ENCODE data around the gene PCDH20. TPM values are rescaled to one million over a fixed set of nuclear protein-coding genes. Genes with fewer than 3 reads are reported as not detected.

Gene PCDH20
- total RNA-seq, 1 donor from 2014 or later = 6.3 TPM

DNA sequence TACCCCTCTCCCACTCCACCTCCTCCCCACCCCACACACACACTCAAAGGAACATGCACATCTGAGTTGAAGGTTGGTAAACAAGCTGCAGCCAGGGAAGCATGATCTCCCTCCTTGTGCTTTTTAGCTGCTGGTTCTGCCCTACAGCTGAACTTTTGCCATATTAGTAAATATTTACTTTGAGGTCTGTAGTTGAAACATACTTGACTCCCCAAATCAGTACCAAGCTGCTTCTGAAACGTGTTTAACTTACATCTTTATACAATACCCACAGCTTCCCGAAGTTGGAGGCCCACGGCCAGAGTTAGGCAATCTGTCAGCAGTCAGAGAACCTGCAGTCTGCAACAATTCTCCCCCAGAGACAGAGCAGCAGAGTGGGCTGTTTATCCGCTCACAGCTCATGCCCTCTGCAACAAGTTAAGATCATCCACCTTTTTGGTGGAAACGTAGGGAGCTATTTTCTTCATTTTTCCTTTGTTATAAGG, 1.5 kb upstream of the PCDH20 start:
- Histone ChIP-seq H3K36me3 (no peaks in the 10 kb centered on the region), H3K9me3 (no peaks in the 10 kb centered on the region), H3K4me3 (no peak overlapping the region), H3K27me3 (peaks cover 6% of the 10 kb centered on the region), H3K4me1 (no peaks in the 10 kb centered on the region), H3K27ac (no peak overlapping the region)
- intact Hi-C loops (cut with DNase I) = no loop called here
- DNase-seq = peak; percentile 49
- no peak for ATAC-seq
- TF ChIP-seq CTCF (IDR thresholded peaks at IDR 0.05) = no peak

DNA sequence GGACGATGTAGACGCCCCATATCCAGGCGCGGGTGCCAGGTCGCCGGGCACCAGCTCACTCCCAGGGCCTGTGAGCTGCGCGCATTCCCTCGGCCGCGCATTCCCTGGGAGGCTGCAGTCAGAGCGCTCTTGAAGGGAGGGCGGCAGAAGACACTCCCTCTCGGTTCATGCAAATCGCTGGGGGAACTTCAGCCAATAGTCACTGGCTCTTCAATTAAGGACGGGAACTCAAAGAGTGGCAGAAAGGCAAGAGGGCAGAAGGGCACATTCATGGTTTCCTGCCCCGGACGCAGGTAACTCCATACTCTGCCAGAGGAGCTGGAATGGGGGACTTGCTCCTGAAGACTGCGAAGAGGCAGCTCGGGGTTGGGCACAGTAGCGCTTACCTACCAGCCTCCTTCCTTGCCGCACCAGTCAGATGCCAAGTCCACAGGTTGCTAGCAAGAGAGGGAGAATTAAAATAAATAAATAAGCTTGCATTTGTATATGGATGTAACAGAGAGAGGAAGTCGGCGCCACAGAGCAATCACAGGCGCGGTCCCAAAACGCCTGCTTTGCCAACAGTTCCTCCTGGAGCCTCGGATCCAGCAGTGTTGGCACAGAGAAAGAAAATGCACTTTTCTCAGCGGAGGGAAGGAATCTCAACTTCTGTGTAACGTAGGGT, 459 bp downstream of the PCDH20 start:
- Histone ChIP-seq H3K36me3 (no peaks in the 10 kb centered on the region), H3K27ac (peak overlapping the region; percentile 53), H3K9me3 (no peaks in the 10 kb centered on the region), H3K27me3 (peaks cover 6% of the 10 kb centered on the region), H3K4me1 (no peaks in the 10 kb centered on the region), H3K4me3 (peak overlapping the region; percentile 41)
- TF ChIP-seq CTCF (IDR thresholded peaks at IDR 0.05) = no peak
- intact Hi-C loops (cut with DNase I) = no loop called here
- ATAC-seq = peak; percentile 96
- DNase-seq = peak; percentile 86

GRCh38 chr13:61414686-61415057, 977 bp downstream of the PCDH20 start:
- Histone ChIP-seq H3K27ac (no peak overlapping the region), H3K36me3 (no peaks in the 10 kb centered on the region), H3K4me1 (no peaks in the 10 kb centered on the region), H3K27me3 (peaks cover 6% of the 10 kb centered on the region), H3K9me3 (no peaks in the 10 kb centered on the region), H3K4me3 (peak overlapping the region; percentile 41)
- DNase-seq = peak; percentile 37
- no peak for ATAC-seq
- TF ChIP-seq CTCF (IDR thresholded peaks at IDR 0.05) = no peak
- intact Hi-C loops (cut with DNase I) = no loop called here

- H3K36me3 ChIP-seq = no peaks in the 10 kb centered on the region
- DNase-seq (peak; percentile 60), ATAC-seq (no peak)
- no peaks in the 10 kb centered on the region for H3K4me1 ChIP-seq
- intact Hi-C loops (cut with DNase I) = no loop called here
- peak overlapping the region; percentile 41 for H3K4me3 ChIP-seq
- no peak overlapping the region for H3K27ac ChIP-seq
- no peak for TF ChIP-seq CTCF (IDR thresholded peaks at IDR 0.05)
- no peaks in the 10 kb centered on the region for H3K9me3 ChIP-seq
- H3K27me3 ChIP-seq = peaks cover 6% of the 10 kb centered on the region
These were observed 1.8 kb downstream of the PCDH20 start for GRCh38 chr13:61413572-61414535.

- DNase-seq = no peak
- peak; percentile 50 for TF ChIP-seq CTCF (IDR thresholded peaks at IDR 0.05)
- Histone ChIP-seq H3K4me1 (no peaks in the 10 kb centered on the region), H3K36me3 (no peaks in the 10 kb centered on the region), H3K9me3 (no peaks in the 10 kb centered on the region), H3K4me3 (no peak overlapping the region), H3K27me3 (peaks cover 6% of the 10 kb centered on the region), H3K27ac (no peak overlapping the region)
- no peak for ATAC-seq
- intact Hi-C loops (cut with DNase I) = no loop called here
These were observed 4.9 kb downstream of the PCDH20 start for GRCh38 chr13:61410669-61411297.

Data from upper lobe of right lung (tissue), 1 donor.